HG02885 (cell line): ENCODE data around the gene APBB2.
"Not testable (repeated sequence)": the region's sequence is repeated elsewhere in the genome, so short reads cannot be mapped to it uniquely, and the experiment has no call there.

ENCODE experiments used
- ATAC-seq: cut with Tn5 transposase; IDR thresholded peaks from one replicate; pipeline ENCODE4 v1.9.1; 2021; ENCODE audit warnings: mild to moderate bottlenecking; ENCODE audit not compliant: unreplicated experiment, poor library complexity

Gene APBB2

DNA sequence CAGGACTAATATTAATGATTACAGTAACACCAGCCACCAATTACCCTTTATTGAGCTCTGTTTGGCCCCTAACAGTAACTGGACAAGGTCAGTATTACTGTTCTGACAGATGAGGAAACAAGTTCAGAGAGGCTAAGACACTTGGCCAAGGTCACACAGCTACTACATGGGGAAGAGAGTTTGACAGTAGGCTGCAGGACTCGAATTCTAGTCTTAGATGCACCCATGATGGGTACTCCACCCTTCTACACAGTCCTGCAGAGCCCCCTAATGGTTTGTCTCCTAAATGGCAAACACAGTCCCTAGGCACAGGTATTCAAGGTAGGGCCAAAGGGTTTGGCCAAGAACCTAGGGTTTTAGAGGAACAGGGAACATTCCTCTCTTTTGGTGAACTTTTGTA is 370.6 kb downstream of the APBB2 start:
- peak; percentile 46 for ATAC-seq

DNA sequence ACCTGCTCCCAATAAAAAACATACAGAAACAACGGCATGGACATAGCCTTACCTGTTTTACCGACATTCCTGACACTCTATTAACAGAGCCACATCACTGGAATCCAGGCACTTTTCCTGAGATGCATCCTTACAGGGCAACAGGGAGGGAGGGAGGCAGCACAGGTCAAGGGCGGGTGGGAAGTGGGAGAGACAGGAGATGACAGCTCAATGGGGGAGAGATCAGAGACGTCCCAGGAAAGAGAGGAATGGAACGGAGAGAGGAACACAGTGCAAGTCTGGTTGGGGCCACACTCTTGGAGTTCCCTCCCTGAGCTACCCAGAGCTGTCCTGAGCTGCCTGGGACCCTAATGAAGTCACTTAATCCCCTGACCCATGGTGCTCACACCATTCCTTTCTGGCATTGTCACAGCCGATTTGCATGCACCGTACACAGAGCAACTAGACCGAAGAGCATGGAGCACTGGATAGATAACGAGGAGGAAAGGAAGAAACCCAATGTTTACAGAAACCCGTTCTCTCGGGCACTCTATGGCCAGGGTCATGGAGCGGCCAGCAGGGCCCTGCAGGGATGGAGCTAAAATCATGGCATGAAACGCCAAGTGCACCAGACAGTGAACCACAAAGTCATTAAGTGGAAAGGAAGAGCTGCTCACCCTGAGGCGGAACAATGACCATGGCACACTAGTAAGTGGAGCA is 371.5 kb downstream of the APBB2 start:
- ATAC-seq = no peak

DNA sequence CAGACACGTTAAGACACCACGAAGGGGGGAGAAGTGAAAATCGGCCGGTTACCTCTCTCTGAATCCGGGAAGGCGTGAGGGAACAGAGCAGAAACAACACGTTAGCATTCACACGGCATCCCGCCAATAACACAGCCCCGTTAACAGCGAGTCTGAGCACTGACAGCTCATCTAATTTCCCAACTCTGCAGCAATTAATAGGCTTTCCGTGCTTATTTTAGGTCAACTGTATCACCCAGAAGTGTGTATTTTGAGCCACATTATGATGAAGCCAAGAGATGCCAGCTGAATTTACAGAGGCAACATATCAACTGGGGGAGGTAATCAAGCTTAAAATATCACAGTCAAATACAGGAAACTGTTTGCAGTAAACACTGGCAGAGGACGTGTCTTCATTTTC is 372.0 kb downstream of the APBB2 start:
- no peak for ATAC-seq

DNA sequence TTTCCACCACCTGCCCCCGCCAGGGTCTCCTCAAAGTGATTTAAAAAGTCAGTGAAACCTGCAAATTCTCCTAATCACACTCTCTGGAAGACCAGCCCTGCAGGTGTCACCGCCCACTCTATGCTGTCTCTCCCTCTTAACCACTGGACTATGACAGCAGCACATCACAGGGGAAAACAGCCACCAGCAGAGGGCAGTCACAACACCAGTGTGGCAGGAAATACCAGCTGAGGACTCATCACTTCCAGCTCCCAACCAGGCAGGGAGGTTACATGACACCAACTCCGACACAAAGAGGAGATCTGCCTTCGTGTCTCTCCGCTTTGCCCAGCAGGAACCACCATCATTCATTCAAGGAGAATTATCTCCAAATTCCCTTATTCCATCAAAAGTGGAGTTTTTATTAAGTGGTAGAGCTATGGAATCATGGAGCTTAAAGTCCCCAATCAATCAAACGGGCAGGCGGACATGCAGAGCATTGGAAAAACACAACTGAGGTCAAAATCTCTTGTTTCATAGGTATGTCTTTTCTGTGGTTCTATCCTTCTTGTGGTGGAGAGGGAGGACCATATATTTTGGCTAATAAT is 373.3 kb downstream of the APBB2 start:
- ATAC-seq = peak; percentile 78

DNA sequence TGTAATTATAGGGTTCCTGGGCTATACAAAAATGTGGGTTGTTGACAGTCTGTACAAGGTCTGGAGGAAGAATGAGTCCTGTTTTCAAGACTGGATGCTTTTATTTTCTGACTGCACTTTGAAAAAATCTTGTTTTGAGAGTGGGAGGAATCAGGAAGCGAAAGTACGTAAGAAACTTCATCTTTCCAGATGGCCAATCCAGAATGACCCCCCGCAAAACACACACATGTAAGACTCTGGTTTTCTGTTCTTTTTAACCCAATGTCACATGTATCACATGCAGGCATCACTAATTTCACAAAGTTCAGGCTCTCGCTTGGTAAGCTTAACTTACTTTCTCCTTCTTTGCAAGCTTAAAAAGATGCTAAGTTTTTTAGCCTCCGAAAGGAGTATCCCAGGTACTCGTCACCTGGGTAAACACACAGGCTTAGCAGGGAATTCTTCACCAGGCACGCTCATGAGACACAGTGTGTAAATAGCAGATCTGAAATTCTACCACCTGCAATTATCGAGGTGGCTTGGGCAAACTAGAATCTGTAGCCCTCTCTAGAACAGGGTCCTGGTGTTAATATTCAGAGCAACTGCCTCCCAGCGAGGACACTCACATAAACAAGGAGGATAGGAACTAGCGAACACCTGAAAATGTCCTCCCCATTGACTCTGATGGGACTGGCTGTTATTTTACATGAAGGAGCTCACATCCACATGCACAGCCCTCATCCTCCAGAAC is 373.9 kb downstream of the APBB2 start:
- peak; percentile 58 for ATAC-seq

DNA sequence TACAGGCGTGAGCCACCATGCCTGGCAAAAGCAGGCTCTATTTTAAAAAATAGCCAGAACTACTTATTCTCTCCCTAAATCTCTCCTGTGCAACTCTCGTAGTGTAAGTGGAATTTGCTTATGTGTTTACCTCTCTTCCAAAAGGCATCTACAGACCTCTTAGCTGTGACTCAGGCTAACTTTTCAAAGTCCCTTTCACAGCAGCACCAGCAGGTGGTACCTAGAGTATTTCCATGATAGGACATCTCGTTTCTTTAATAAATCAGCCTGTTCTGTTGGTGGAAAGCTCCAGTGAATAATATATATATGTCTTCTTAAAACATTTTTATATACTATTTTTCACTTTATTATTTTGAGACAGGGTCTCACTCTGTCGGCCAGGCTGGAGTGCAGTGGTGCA is 375.6 kb downstream of the APBB2 start:
- no peak for ATAC-seq

DNA sequence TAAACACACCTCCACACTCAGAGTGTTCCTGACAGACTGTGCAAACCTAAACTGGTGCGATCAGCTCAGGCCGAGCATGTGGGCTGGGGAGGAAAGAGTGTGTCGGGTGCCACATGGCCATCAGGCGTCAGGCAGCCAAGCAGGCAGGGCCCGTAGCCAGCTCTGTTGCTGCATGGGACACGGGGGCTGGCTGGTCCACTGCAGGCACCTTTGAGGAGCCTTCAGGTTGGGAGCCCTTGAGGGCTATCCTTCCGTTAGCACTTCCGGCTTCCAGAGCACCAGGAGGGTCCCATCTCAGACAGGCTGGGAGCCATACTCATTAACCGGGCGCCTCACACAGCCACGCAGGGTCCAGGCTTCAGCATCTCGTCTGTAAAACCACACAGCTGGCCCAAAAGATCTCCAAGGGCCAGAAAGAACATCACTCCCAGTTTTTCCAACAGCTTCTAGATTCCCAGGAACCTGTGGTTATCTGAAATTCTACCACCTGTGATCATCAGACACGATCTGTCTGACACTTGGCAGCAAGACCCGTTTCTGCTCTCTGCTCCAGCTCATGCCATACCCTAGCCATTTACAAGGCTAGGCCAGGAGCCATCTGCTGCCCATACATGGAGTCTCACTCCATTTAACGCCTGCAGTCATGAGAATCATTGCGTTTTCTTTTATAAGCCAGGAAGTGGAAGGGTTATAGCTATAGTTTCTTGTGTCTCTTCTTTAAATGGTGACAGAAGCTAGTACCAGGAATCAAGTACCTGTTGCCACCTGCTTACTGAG is 377.1 kb downstream of the APBB2 start:
- no peak for ATAC-seq

DNA sequence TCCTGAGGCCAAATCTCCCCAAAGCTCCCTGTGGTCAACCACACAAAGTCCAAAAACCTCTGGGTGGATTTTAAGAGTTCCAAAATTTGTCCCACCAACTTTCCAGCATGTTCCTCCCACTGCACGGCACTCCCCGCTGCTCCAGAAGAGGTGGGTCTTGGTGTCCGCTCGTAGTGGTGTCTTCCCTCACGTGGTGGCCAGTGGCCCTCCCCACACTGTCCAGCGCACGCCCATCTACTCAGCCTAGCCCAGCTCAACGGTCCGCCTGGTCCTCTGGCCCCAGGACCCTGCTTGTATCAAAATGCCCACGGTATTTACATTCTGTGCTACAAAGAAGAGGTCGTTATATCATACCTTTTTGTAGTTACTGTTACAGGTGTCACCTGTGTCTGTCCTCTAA is 381.1 kb downstream of the APBB2 start:
- ATAC-seq = no peak

DNA sequence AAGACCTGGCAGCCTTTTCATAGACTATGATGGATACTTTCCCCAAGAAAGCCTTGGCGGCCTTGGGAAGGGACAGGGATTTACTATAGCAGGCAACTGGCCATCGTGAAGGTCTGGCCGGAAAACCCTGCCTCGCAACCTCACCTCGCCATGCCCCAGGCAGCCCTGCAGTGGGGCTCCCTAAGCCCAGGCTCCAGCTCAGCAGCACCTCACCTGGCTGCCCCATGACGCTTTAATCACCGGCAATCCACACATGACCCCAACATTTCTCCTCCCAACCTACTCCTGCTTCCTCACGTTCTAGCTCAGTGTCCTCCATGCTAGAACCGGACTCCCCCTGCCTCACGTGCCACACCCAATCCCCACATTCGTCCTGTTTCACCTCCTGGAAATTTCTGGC is 382.2 kb downstream of the APBB2 start:
- no peak for ATAC-seq

DNA sequence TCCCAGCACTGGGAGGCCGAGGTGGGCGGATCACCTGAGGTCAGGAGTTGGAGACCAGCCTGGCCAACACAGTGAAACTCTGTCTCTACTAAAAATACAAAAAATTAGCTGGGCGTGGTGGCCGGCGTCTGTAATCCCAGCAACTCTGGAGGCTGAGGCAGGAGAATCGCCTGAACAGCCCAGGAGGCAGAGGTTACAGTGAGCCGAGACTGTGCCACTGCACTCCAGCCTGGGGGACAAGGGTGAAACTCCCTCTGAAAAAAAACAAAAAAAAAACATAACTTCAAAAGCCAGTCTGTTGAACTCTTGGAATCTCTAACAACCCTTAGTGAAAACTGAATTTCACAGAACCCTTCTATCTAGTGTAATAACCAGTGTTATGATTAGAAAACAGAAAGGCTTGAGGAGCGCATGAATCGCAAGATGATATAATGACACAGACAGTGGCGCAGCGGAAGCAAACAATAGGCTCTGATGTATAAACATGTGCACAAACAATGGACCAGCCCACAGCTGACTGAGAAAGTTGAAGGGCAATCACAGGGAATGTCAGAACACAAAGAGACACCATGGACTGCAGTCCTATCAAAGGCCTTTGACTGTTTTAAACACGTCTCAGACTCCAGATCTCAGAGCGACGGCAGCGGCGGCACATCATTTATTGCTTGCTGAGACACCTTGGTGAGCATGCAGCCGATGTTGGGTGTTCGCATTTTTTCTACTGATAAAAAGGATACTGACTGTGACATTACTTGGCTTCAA is 383.0 kb downstream of the APBB2 start:
- ATAC-seq = no peak

DNA sequence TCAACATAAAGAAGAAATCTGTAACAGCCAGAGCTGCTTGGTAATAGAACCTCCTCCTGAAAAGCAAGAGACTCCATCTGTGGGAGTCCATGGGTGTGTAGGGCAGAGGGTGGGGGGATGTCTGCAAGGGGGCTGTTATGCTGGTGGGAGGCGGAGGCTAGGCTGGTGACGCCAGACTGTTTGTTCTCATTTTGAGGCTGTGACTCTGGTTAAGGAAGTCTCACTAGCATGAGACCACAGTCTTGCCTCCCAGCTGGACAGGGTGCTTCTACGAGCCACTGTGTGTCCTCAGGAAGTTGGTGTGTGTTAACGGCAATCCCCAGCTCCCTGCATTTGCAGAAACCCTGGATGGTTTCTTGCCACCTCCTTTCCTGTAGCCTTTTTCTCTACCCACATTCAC is 384.8 kb downstream of the APBB2 start:
- no peak for ATAC-seq

DNA sequence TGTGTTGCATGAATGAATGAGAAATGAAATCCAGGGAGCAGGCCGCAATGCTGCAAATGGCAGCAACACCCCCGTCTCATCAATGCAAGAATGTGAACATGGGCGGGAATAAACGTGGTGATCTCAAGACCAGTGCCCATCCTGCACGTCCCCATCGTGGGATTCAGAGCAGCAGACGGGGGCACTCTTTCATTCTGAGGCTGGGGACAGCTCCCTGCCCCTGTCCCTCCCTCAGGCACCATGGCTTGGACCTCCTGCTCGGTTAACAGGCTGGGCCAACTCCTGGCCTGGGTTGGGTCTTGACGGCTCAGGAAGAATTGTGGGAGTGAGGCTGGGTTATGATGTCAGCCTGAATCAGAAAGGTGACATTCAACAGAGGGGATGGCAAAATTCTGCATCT is 385.7 kb downstream of the APBB2 start:
- no peak for ATAC-seq

DNA sequence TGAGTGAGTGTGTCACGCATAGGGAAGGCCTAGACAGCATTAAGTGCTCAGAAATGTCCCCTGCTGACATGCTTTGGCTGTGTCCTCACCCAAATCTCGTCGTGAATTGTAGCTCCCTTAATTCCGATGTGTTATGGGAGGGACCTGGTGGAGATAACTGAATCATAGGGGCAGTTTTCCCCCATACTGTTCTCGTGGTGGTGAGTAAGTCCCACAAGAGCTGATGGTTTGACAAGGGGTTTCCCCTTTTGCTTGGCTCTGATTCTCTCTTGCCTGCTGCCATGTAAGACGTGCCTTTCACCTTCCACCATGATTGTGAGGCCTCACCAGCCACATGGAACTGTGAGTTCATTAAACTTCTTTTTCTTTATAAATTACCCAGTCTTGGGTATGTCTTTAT is 386.6 kb downstream of the APBB2 start:
- ATAC-seq = no peak

DNA sequence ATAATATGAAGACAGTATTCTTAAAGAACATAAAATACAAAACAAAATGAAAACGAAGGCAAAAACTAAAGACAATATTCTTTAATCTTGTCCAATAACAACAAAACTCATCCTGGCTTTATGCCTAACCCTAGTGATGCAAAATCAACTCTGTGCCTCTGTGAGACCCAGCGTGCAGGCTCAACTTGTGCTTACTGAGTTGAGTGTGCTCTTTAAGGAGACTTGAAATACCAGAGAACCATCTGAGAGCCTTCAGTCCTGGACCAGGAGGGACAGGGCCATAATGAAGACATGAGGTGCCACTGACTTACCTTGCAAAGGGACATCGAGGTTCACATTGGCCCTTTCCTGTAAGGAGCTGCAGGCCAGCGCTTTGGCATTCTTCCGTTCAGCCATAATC is 387.5 kb downstream of the APBB2 start:
- no peak for ATAC-seq

DNA sequence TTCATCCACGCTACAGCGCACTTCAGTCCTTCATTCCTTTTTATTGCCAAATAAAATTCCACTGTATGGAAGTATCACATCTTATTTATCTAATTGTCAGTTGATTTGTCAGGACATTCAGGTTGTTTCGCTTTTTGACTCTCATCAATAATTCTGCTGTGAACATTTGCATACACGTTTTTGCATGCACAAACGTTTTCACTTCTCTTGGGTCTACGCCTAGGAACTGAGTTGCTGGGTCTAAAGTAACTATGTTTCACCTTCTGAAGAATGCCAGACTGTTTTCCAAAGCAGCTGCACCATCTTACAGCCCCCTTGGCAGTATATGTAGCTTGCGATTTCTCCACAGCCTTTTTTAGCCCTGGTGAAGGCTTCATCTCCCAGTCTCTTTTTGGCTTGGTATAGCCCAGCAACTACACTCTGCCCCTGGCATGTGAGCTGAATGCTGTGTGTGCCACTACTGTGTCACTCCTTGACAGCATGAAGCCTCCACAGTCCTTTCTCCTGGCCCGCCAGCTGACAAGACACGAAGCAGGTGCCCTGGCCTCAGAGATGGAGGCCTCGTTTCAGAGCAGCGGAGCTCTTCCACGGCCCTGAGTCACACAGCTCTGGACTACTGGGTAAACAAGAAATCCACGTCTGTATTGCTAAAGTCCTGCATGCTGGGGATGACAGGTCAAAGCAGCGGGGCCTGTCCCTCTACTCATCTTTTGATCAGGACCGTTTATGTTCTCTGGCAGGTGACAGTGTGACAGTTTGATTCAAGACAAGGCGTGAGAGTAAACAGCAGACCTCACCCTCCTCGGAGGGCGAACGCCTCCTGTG is 389.1 kb downstream of the APBB2 start:
- ATAC-seq = no peak

DNA sequence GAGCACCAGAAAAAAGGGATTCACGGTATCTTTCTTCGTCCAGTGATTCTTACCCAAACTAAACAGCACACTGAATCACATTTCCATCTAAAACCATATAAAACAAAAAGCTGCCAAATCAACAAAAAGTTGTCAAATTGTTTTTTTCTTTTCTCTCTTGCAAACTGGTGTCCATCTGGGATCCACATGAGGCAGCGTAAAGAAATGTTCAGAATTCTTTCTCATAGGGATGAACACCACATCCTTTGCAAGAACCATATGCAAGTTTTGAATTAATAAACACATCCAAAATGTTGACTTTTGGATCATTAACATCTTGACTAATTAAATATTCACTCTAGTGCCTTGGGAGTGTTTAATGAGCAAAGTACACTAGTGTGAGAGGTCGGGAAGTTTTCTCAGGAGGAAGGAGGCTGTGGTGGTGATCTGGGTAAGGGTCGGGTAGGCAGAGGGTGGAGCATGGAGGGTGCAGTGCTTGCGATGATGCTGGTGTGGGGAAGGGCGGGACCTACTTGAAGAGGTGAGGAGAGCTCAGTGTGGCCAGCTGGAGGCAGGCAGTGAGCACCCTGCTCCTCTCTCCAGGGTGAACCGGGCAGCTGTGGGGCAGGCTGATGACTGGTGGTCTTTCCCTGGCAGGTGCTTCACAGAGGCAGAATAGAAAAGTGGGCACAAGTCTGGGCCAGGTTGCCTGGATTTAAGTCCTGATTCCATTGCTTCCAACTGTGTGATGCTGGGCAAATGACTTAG is 391.7 kb downstream of the APBB2 start:
- ATAC-seq = no peak

DNA sequence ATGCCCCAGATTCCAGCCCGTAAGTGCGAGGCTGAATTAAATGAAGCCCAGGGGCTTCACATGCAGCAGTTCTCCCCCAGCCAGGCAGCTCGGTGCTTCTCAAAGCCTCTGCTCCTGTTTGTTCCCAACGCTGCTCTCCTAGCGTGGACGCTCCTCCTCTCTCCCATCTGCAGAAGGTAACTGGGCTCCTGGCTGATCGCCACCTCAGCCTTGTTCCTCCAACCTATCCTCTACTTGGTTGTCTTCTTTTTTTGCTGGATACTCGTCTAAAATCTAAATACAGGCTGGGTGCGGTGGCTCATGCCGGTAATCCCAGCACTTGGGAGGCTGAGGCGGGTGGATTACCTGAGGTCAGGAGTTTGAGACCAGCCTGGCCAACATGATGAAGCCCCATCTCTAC is 394.2 kb downstream of the APBB2 start:
- no peak for ATAC-seq

DNA sequence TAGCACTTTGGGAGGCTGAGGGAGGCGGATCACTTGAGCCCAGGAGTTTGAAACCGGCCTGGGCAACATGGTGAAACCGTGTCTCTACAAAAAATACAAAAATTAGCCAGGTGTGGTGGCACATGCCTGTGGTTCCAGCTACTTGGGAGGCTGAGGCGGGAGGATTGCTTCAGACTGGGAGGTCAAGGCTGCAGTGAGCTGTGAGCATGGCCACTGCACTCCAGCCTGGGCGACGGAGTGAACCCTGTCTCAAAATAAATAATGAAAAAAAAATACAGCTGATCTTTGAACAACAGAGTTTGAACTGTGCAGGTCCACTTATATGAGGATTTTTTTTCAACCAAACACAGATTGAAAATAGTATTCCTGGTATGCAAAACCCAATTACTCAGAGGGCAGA is 397.2 kb downstream of the APBB2 start:
- ATAC-seq = not testable (repeated sequence)

DNA sequence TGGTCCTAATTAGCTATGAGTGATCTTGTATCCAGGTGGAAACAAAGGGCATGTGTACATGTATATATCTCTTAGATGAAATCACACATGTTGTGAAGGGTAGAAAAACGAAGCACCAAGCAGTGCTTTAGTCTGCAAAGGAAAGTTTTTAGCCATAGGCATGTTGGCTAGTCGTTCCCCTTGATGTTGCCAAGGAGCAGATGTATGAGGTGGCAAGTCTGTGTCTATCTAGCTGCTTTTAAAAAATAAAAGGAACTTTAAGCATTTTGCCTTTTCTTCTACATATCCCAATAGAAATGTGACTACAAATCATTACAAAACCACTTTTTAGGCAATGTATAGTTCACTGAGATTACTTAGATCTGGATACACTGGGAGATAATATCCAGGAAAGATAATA is 401.5 kb downstream of the APBB2 start:
- no peak for ATAC-seq
